Measurements from ENCODE around the gene TRIM26.

Gene TRIM26

GRCh38 chr6:30206152-30206551, 7.1 kb downstream of the TRIM26 start:
- Histone ChIP-seq H3K27me3 (ENCODE audit: control insufficient read depth, insufficient read depth, low read length) (no peaks in the 10 kb centered on the region), H3K4me1 (ENCODE audit: control insufficient read depth, insufficient read depth, low read length) (peaks cover 7% of the 10 kb centered on the region), H3K36me3 (ENCODE audit: control insufficient read depth, insufficient read depth, low read length) (no peaks in the 10 kb centered on the region), H3K4me3 (ENCODE audit: low read length) (no peak overlapping the region), H3K9ac (ENCODE audit: low read length) (no peak overlapping the region), H3K27ac (ENCODE audit: low read depth, low read length) (no peak overlapping the region)

GRCh38 chr6:30204116-30204515, 9.1 kb downstream of the TRIM26 start:
- Histone ChIP-seq H3K4me1 (ENCODE audit: control insufficient read depth, insufficient read depth, low read length) (peaks cover 7% of the 10 kb centered on the region), H3K9ac (ENCODE audit: low read length) (no peak overlapping the region), H3K27me3 (ENCODE audit: control insufficient read depth, insufficient read depth, low read length) (no peaks in the 10 kb centered on the region), H3K27ac (ENCODE audit: low read depth, low read length) (no peak overlapping the region), H3K36me3 (ENCODE audit: control insufficient read depth, insufficient read depth, low read length) (peaks cover 9% of the 10 kb centered on the region), H3K4me3 (ENCODE audit: low read length) (no peak overlapping the region)

GRCh38 chr6:30202366-30202765, 10.8 kb downstream of the TRIM26 start:
- H3K36me3 ChIP-seq (ENCODE audit: control insufficient read depth, insufficient read depth, low read length) = peaks cover 24% of the 10 kb centered on the region
- no peak overlapping the region for H3K9ac ChIP-seq (ENCODE audit: low read length)
- H3K27ac ChIP-seq (ENCODE audit: low read depth, low read length) = no peak overlapping the region
- no peaks in the 10 kb centered on the region for H3K27me3 ChIP-seq (ENCODE audit: control insufficient read depth, insufficient read depth, low read length)
- H3K4me1 ChIP-seq (ENCODE audit: control insufficient read depth, insufficient read depth, low read length) = peaks cover 6% of the 10 kb centered on the region
- no peak overlapping the region for H3K4me3 ChIP-seq (ENCODE audit: low read length)

GRCh38 chr6:30200551-30201281, 12.5 kb downstream of the TRIM26 start:
- Histone ChIP-seq H3K27ac (ENCODE audit: low read depth, low read length) (no peak overlapping the region), H3K4me1 (ENCODE audit: control insufficient read depth, insufficient read depth, low read length) (no peaks in the 10 kb centered on the region), H3K9ac (ENCODE audit: low read length) (no peak overlapping the region), H3K36me3 (ENCODE audit: control insufficient read depth, insufficient read depth, low read length) (peaks cover 37% of the 10 kb centered on the region), H3K27me3 (ENCODE audit: control insufficient read depth, insufficient read depth, low read length) (no peaks in the 10 kb centered on the region), H3K4me3 (ENCODE audit: low read length) (no peak overlapping the region)

GRCh38 chr6:30198166-30199084, 14.8 kb downstream of the TRIM26 start:
- no peaks in the 10 kb centered on the region for H3K27me3 ChIP-seq (ENCODE audit: control insufficient read depth, insufficient read depth, low read length)
- peaks cover 44% of the 10 kb centered on the region for H3K36me3 ChIP-seq (ENCODE audit: control insufficient read depth, insufficient read depth, low read length)
- H3K9ac ChIP-seq (ENCODE audit: low read length) = no peak overlapping the region
- no peak overlapping the region for H3K27ac ChIP-seq (ENCODE audit: low read depth, low read length)
- H3K4me1 ChIP-seq (ENCODE audit: control insufficient read depth, insufficient read depth, low read length) = no peaks in the 10 kb centered on the region
- no peak overlapping the region for H3K4me3 ChIP-seq (ENCODE audit: low read length)

- Histone ChIP-seq H3K4me1 (ENCODE audit: control insufficient read depth, insufficient read depth, low read length) (no peaks in the 10 kb centered on the region), H3K27ac (ENCODE audit: low read depth, low read length) (no peak overlapping the region), H3K27me3 (ENCODE audit: control insufficient read depth, insufficient read depth, low read length) (no peaks in the 10 kb centered on the region), H3K36me3 (ENCODE audit: control insufficient read depth, insufficient read depth, low read length) (peaks cover 47% of the 10 kb centered on the region), H3K4me3 (ENCODE audit: low read length) (no peak overlapping the region), H3K9ac (ENCODE audit: low read length) (no peak overlapping the region)
These were observed 16.8 kb downstream of the TRIM26 start for GRCh38 chr6:30196376-30196775.

GRCh38 chr6:30195951-30196350, 17.3 kb downstream of the TRIM26 start:
- Histone ChIP-seq H3K36me3 (ENCODE audit: control insufficient read depth, insufficient read depth, low read length) (peaks cover 47% of the 10 kb centered on the region), H3K4me3 (ENCODE audit: low read length) (no peak overlapping the region), H3K27ac (ENCODE audit: low read depth, low read length) (no peak overlapping the region), H3K27me3 (ENCODE audit: control insufficient read depth, insufficient read depth, low read length) (no peaks in the 10 kb centered on the region), H3K4me1 (ENCODE audit: control insufficient read depth, insufficient read depth, low read length) (no peaks in the 10 kb centered on the region), H3K9ac (ENCODE audit: low read length) (no peak overlapping the region)

GRCh38 chr6:30194797-30195690, 18.2 kb downstream of the TRIM26 start:
- no peak overlapping the region for H3K9ac ChIP-seq (ENCODE audit: low read length)
- H3K27me3 ChIP-seq (ENCODE audit: control insufficient read depth, insufficient read depth, low read length) = no peaks in the 10 kb centered on the region
- H3K27ac ChIP-seq (ENCODE audit: low read depth, low read length) = no peak overlapping the region
- peaks cover 40% of the 10 kb centered on the region for H3K36me3 ChIP-seq (ENCODE audit: control insufficient read depth, insufficient read depth, low read length)
- no peaks in the 10 kb centered on the region for H3K4me1 ChIP-seq (ENCODE audit: control insufficient read depth, insufficient read depth, low read length)
- no peak overlapping the region for H3K4me3 ChIP-seq (ENCODE audit: low read length)

GRCh38 chr6:30192076-30192475, 21.1 kb downstream of the TRIM26 start:
- H3K36me3 ChIP-seq (ENCODE audit: control insufficient read depth, insufficient read depth, low read length) = peaks cover 33% of the 10 kb centered on the region
- no peak overlapping the region for H3K4me3 ChIP-seq (ENCODE audit: low read length)
- no peak overlapping the region for H3K27ac ChIP-seq (ENCODE audit: low read depth, low read length)
- no peaks in the 10 kb centered on the region for H3K4me1 ChIP-seq (ENCODE audit: control insufficient read depth, insufficient read depth, low read length)
- no peaks in the 10 kb centered on the region for H3K27me3 ChIP-seq (ENCODE audit: control insufficient read depth, insufficient read depth, low read length)
- H3K9ac ChIP-seq (ENCODE audit: low read length) = no peak overlapping the region

GRCh38 chr6:30188541-30188940, 24.7 kb downstream of the TRIM26 start:
- no peak overlapping the region for H3K4me3 ChIP-seq (ENCODE audit: low read length)
- no peaks in the 10 kb centered on the region for H3K27me3 ChIP-seq (ENCODE audit: control insufficient read depth, insufficient read depth, low read length)
- H3K27ac ChIP-seq (ENCODE audit: low read depth, low read length) = no peak overlapping the region
- H3K9ac ChIP-seq (ENCODE audit: low read length) = no peak overlapping the region
- H3K4me1 ChIP-seq (ENCODE audit: control insufficient read depth, insufficient read depth, low read length) = no peaks in the 10 kb centered on the region
- peaks cover 29% of the 10 kb centered on the region for H3K36me3 ChIP-seq (ENCODE audit: control insufficient read depth, insufficient read depth, low read length)

- no peak overlapping the region for H3K9ac ChIP-seq (ENCODE audit: low read length)
- H3K27me3 ChIP-seq (ENCODE audit: control insufficient read depth, insufficient read depth, low read length) = no peaks in the 10 kb centered on the region
- peaks cover 26% of the 10 kb centered on the region for H3K36me3 ChIP-seq (ENCODE audit: control insufficient read depth, insufficient read depth, low read length)
- no peak overlapping the region for H3K27ac ChIP-seq (ENCODE audit: low read depth, low read length)
- H3K4me1 ChIP-seq (ENCODE audit: control insufficient read depth, insufficient read depth, low read length) = no peaks in the 10 kb centered on the region
- no peak overlapping the region for H3K4me3 ChIP-seq (ENCODE audit: low read length)
These were observed 27.2 kb downstream of the TRIM26 start for GRCh38 chr6:30185846-30186484.

Measured in rectal smooth muscle tissue (tissue), 1 donor.